ENCODE results near the gene PLA2G6.

GRCh38 chr22:38153821-38154562, 27.6 kb downstream of the PLA2G6 start:
- TF ChIP-seq POLR2A (IDR thresholded peaks at IDR 0.05) (peak; percentile 18), CTCF (IDR thresholded peaks at IDR 0.05) (peak in 2 of 4 donors; percentile 10 to 16)
